GM18508 (cell line): ENCODE data around the gene SLC45A2.
A peak's percentile ranks its signal among the peaks of the same experiment; 100 is the strongest.

Experiments
- ATAC-seq: cut with Tn5 transposase; IDR thresholded peaks from one replicate; pipeline ENCODE4 v1.9.1; 2021; ENCODE audit warnings: moderate number of reproducible peaks; ENCODE audit not compliant: insufficient read depth, unreplicated experiment

The SLC45A2 gene

DNA sequence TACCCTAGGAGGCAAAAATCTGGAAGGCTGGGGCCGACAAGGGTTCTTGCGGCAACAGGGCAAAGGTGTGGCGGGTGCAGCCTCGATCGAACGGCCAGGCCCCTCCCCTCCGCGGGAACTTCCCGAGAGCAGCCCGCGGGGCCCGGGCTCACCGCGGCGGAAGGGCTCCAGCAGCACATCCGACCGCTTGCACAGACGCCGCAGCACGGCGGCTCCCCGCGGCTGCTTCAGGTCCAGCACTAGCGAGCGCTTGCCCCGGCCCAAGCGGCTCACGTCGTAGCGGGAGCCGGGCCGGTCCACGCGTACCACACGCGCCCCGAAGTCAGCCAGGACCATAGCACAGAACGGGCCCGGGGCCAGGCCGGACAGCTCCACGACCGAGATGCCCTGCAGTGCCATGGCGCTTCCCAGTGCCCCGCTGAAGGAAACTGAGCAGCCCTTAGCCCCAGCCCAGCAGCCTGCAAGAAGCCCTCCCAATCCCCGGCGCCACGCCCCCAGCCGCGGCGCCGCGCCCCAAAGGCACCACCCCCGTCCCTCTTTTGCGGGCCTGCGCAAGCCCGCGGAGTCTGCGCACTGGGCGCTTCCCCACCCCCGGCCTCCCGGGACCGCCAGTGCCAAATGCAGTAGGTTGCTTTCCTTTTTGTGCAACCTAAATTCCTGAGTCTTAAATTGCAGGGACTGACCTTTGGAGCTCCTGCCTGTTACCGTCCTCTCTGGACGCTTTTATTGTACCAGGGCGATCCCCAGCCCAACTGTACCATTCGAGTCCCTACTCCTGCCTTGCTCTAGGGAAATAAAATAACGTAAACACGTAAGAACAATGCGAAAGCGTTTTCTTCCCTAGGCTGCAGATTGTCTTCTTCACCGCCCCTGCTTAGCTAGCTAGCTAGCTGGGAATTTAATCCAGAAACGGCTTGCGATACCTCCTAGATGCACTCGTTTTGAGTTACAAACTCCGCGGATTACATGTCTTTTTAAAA, 23.4 kb upstream of the SLC45A2 start, which contains the start of gene AMACR:
AMACR (minus strand) TSS at position 430 of the 980 bp plus-strand sequence; CDS start at position 399, 31 bp downstream.
- peak; percentile 71 for ATAC-seq

DNA sequence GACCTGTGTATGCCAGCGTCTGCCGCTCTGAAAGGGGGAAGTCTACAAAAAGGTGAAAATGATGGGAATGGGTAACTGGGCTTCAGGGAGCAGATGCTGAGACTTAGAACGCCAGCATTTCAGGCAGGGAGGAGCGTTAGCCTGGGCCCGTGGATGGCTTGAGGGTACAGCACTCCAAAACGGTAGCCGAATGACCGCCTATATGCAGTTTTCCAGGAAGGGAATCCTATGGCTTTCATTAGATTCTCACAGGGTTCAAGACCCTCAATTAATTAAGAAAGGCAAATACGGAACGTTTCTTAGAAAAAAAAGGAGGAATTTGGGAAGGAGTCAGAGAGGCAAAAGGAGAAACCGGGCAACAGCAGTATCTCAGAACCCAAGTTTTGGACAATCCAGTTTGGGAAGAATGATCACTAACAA, 22.7 kb upstream of the SLC45A2 start:
- ATAC-seq, result no peak

DNA sequence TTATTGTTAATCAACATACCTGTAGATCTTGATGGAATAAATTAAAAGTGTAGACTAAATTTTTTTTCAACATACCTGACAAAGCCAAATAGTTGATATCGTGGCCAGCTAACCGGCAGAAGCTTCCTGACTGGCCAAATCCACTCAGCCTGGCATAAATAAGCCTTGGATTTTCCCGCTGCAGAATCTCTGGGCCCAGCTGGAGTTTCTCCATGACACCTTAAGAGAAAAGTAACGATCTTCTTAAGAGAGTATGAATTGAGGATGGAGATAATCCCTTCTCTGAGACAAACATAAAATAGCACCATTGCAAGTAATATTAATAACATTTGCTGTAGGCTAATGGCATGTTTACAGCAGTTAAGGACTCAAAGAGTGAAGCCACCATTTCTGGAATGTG, 21.2 kb upstream of the SLC45A2 start:
- no peak for ATAC-seq

GRCh38 chr5:34005211-34005610, 20.7 kb upstream of the SLC45A2 start:
- ATAC-seq, result no peak

DNA sequence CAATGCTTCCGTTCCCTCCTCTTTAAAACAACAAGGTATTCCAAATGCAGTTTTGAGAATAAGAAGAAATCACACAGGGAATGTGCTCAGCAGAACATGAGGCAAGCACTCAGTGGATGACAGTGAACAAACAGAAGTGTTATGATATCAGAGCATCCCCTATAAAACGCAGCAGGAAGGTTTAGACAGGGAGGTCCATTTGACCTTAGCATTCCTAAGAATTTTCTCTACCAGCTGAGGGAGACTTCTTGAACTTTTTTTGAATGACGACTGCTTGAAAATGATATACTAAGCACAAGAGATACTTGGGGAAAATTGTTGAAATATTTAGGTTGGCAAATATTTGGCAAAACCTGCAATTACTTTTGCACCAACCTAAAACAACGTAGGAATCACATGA, 19.4 kb upstream of the SLC45A2 start:
- ATAC-seq, result no peak

- no peak for ATAC-seq
These were observed 18.3 kb upstream of the SLC45A2 start for GRCh38 chr5:34002629-34003328.

- ATAC-seq, result no peak
These were observed 16.8 kb upstream of the SLC45A2 start for GRCh38 chr5:34001241-34001841.

DNA sequence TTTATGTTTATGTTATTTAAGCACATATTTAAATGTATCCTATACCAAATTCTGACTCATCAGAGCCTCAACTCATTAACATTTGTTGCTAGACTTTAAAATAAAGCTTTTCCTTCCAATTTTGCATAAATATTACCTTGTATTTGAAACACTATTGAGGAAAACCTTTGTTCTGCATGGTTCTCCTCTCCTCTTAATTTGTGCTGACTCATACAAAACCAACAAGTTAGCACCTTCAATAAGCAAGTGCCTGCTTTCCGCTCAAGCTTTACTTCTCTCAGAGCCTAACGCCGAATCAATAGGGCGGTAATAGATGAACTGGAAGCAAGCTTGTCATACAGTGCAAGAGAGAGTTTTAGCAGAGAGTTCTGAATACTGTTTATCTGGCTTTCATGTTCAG, 15.5 kb upstream of the SLC45A2 start:
- ATAC-seq, result no peak

DNA sequence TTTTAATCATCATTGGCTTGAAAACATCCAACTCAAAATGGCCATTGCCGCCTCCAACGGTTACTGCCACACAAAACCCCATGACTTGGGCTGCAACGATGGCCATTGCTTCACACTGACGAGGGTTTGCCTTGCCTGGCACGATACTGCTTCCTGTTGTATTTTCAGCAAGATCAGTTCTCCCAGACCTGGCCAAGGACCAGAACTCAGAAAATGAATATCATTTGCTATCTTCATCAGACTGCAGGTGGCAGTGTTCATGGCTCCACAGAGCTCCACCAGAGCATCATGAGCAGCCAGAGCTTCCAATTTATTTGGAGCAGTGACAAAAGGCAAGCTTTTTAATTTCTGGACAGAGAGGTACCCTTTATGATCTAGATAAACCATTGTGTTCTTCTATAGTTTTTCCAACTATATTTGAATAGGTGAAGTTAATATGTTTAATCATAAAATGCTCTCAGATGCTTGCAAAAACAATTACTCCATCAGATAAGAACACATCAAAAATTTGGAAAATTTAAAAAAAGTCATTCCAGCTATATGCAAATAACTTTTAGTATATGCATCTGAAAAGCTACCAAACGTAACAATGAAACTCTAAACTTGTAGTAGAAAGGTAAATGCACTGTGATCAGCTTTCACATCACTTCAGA, 13.0 kb upstream of the SLC45A2 start:
- peak; percentile 74 for ATAC-seq

- no peak for ATAC-seq
These were observed 11.4 kb upstream of the SLC45A2 start for GRCh38 chr5:33995865-33996264.

GRCh38 chr5:33994845-33995244, 10.4 kb upstream of the SLC45A2 start:
- no peak for ATAC-seq

GRCh38 chr5:33992864-33993263, 8.4 kb upstream of the SLC45A2 start:
- ATAC-seq, result no peak

DNA sequence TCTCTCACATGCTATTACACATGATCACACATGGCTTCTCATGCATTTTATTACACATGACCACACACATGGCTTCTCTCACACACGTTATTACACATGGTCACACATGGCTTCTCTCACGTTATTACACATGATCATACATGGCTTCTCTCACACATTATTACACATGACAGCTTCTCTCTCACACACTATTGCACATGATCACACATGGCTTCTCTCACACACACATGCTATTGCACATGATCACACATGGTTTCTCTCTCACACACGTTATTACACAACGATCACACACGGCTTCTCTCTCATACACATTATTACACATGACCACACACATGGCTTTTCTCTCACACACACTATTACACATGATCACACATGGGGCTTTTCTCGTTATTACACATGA, 954 bp upstream of the SLC45A2 start:
- no peak for ATAC-seq

GRCh38 chr5:33984178-33984577, 315 bp downstream of the SLC45A2 start:
- ATAC-seq, result no peak

DNA sequence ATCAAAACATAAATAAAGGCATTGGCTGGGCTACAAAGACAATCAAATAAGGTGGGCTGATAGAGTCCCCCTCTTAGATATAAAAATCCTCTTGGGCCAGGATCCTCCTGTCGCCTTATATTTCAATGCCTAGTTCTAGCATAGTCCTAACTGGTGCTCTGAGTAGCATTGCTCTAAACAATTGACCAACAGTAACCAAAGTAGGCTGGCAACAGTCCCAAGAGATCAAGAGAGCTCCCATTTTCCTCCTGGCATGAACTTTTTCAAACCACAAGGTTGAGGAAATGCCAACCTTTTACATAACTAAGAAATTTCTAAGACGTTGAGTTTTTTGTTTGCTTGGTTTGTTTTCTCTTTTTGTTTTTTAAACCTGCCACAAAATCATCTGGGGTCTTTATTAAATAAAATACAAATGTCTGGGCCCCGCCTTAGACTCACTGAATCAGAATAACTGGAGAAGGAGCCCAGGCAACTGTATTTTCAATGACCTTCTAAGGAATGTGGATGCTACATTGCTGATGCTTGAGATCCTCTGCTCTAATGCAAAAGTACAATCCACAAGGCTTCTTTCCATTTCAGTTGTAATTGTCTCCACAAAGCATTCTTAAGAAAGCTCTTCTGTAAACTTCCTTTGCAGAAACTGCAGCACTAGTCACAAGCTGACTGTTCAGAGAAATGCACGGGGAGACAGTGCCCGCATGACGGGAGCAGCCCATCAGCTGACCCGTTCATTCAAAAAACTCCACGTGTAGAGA, 2.9 kb downstream of the SLC45A2 start:
- ATAC-seq, result no peak

DNA sequence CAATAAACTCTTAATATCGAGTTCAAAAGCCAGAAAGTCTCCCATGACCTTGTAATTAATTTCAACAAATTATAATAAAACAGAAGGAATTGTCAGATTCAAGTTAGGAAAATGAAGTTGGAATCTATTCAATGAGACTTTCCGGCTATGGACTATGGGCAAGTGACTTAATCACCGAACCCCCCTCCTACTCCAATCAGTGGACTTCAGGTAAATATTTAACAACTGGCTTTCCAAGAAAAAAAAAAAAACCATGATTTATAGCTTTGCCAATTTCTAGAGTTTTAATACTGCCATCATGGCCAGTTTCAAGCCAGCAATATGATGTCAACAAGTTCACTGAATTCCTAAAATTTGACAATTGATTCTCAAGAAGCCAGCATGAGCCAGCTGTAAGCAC, 4.5 kb downstream of the SLC45A2 start:
- ATAC-seq, result no peak

DNA sequence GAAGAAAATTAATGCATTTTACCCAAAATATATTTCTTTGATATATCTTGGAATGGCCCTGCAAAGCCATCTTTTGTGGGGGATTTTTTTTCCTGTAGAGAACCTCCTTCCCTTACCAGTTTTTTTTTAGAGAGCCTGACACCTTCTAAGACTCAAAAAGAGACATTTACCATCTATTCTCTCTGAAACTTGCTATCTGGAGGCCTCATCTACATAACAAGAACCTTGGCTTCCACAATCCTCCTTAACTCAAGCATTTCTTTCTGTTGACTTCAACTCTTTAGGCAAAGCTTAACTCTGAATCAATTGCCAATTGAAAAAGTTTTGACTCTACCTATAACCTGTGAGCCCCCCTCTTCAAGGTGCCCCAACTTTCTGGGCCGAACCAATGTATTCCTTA, 6.2 kb downstream of the SLC45A2 start:
- no peak for ATAC-seq

DNA sequence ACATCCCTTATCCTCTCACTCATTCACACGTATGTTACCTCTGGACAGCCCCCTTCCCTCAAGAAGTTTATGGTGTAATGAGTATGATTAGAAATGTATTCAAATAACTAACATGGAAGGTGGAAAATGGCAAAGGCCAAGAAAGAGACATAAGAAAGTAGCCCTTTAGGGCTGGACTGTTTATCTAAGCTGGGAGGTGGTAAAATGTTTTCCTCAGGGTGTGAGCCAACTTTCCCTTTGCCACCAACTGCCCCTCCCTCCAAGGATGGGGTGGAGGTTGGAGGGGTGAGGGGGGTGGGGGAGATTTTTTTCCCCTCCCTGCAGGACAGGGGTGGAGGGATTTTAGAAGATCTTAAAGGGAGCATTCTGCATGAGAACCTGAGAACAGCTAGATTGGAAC, 8.2 kb downstream of the SLC45A2 start:
- no peak for ATAC-seq

- ATAC-seq, result no peak
These were observed 8.6 kb downstream of the SLC45A2 start for GRCh38 chr5:33975852-33976251.

DNA sequence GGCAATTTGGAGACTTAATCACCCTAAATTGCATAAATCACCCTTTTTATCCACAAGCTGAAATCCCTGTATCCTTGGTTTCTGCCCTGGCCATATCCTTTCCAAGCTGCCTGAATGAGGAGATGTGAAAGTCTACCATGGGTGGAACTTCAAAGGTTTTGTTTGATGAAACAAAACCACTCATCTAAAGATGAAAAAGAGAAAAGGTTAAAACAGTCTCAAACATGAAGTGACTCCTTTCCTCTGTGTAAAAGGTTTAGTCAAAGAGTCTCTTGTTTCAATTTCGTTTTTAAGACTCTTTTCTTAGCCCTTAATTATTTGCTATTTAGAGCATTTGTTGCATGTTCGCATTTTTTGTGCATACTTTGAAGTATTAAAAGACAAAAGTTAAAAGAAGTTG, 11.2 kb downstream of the SLC45A2 start:
- no peak for ATAC-seq
